GM18870 (cell line): ENCODE results near the gene MAP3K4.
A peak's percentile ranks its signal among the peaks of the same experiment; 100 is the strongest.

ENCODE experiments used
- ATAC-seq: cut with Tn5 transposase; IDR thresholded peaks from one replicate; pipeline ENCODE4 v1.9.1; 2021; ENCODE audit warnings: moderate library complexity; ENCODE audit not compliant: unreplicated experiment

The MAP3K4 gene

DNA sequence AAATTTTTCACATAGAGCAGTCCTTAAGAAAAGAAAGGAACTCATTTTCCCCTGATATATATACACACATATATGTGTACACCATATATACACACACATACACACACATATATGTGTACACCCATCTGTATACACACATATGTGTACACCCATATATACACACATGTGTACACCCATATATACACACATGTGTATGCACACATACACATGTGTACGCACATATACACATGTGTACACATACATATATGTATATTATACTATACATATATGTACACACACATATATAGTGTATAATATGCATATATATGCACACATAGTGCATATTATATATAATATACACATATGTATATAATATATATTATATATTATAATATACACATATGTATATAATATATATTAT is 9.1 kb downstream of the MAP3K4 start:
- ATAC-seq, result no peak

DNA sequence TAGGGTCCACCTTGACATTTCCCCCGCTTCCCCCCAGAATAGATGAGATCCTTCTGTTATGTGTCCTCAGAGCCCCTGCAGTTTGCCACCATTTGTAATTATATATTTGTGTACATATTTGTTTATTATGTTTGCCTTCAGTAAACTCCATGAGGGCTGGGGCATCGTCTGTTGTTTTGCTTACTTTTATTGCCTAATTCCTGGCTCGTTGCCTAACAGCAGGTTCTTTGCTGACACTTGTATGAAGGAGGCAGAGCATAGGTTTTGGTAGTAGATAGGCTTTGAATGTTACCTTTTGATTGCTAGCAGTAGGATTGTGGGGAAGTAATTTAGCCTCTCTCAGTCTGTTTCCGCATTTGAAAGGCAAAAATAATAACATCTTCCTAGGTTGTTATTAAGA is 9.9 kb downstream of the MAP3K4 start:
- no peak for ATAC-seq

DNA sequence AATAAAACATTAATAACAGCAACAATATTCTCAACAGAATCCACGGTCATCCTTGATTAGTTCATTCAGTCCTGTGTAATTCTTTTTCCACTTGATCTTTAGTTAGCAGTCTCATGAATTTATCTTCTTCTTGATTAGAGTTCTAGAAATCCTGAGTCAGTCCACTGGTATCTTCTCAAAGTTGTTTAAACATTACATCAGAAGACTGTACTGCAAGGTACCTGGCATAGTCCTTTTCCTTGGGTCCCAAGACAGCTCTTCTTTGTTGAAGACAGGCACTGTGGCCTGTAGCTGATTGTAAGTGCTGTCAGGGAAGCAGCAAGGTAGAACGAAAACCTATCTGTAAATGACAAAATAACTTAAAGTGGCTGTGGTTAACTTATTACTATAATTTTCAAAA is 11.8 kb downstream of the MAP3K4 start:
- ATAC-seq, result no peak

DNA sequence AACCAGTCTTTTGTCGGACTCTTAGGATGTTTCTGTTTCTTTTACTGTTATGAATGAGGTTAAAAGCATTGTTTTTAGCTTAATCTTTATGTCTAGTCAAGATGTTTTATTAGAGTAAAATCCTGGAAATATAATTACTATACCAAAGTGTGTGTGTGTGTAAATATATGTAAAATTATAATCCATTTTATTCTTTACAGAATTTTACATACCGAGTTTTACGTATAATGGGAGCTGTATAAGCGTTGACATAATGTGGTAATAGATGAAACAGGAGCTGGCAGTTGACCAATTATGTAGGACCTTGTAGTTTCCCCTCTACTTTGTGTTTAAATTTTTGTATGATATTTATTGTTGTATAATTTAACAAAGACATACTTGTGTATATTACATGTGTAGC is 16.7 kb downstream of the MAP3K4 start:
- ATAC-seq, result no peak

DNA sequence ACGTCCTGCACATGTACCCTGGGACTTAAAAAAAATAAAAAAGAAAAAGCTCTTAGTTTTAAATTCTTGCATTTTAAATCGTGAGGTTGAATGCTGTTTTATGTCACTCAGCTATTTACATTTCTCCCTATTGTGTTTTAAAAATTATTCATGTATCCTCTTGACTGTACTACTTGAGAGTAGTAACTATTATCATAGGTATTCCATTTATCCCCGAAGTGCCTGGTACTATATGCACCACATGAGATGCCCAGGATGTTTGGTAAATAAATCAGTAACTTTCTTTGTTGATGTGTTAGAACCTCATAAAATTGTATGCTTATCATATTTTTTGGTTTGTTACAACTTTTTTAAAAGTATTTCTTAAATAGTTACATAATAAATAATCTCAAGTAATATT is 18.4 kb downstream of the MAP3K4 start:
- no peak for ATAC-seq

DNA sequence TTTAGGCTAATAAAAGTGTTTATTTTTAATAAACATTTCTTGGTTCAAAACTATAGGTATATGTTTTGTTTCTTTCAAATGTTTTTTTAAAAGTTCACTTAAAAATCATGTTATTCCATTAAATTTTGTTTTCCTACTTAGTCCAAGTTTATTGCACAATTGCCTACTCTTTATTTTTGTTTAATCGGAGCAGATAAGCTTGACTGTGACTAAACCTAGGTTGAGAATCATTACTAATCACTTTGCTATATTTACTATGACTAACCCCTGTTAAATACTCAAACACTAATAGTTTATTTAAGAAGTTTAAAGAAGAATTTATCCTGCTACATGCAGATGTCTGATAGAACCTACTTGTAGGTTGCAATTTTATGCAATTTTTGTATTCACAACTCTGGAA is 18.8 kb downstream of the MAP3K4 start:
- no peak for ATAC-seq

DNA sequence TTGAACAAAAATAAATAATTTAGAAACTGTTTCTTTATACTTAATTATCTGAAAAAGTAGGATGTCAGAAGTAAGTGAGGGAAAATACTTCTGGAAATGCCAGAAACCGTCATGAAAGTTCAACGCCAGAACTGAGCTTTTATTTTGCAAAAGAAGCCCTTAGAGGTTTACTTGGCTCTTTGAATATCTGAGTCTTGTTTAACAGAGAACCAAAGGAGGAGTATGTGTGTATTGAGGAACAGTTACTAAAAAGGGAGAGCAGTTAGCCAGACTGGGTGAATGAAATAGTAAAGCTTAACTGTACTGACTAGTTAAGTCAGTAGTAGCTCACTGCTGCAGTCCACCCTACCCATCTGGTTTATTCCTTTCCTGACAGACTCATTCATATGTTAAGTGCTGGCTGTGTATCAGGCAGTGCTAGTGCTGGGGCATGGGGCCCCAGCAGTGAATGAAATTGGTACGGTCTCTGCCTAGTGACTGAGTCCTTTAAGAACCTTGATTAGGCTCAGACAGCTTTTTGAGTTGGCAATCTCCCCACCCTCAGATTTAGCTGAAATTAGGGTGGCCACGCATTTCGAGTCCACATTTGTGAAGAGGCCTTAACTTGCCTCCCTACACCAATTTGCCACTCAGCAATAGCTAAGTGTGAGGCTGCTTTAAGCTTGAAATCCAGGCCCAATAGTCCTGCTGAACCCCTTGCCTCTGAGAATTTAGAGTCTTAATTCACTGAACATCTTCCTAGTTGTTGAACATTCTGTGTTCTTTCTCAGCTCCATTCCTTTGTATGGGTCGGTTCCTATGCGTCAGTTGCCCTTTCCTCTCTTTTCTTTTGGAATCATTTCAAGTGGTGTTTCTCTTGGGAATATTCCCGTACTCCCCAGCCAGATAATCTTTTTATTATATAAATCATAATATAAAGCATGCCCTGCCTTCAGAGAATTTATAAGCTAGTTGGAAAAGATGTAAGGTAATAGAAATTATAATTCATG is 20.2 kb downstream of the MAP3K4 start:
- no peak for ATAC-seq

DNA sequence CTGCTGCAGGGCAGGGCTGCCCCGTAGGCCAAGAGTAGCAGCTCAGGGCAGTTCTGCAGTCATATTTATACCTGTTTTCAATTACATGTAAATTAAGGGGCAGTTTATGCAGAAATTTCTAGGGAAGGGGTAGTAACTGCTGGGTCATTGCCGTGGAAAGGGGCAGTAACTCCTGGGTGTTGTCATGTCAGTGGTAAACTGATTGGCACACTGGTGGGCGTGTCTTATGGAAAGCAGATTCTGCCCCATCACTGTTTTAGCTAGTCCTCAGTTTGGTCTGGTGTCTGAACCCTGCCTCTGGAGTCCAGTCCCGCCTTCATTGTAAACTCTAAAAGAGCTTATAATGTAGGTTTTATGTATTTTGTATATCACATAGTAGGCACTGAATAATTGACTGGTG is 22.1 kb downstream of the MAP3K4 start:
- ATAC-seq, result no peak

DNA sequence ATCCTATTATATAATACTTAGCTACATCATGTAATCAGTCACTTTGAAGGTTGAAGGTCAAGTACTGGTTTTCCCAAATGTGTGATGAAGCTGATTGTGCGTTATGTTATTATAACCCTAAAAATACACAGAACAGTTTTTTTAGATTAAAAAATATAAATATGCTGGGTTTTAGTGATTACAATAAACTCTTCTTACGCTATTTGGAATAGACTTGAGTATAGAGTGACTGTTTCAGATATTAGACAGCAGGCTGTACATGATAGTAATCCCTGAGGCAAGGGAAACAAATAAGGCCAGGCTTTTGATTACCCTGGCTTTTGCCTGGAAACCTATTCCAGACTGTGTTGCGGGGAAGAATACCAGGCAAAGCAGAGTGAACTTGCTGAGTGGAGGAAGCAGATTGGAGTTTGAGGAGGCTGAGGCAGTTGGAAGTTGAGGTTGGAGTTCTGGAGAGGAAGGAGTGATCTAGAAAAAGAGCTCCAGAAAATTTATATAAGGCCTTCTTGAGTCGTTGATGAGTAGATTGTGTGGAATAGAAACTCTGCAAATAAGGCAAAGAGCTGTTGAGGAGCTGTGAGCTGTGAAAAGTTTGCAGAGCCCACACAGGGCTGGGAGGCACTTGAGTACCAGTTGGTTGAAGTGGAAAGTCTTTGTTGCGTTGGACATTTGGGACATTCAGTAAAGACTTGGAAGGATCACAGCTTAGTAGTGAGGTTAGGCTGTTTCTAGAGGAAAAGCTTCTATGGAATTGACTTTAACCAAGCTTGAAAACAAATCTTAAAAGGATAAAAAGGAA is 26.4 kb downstream of the MAP3K4 start:
- ATAC-seq, result no peak

DNA sequence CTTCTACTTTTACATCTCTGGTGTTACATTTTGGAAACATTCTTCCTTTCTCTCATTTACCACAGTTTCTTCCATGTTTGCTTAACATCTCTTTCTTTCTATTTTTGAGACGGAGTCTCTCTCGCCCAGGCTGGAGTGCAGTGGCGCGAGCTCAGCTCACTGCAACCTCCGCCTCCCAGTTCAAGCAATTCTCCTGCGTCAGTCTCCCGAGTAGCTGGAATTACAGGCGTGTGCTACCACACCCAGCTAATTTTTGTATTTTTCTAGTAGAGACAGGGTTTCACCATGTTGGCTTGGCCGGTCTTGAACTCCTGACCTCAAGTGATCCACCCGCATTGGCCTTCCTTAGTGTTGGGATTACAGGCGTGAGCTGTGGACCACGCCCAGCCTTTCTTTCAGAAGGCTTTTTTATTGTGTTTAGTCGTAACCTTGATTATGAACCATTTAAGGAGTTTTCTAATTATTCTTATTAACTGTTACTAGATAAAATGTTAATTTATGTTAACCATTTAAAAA is 27.8 kb downstream of the MAP3K4 start:
- no peak for ATAC-seq

DNA sequence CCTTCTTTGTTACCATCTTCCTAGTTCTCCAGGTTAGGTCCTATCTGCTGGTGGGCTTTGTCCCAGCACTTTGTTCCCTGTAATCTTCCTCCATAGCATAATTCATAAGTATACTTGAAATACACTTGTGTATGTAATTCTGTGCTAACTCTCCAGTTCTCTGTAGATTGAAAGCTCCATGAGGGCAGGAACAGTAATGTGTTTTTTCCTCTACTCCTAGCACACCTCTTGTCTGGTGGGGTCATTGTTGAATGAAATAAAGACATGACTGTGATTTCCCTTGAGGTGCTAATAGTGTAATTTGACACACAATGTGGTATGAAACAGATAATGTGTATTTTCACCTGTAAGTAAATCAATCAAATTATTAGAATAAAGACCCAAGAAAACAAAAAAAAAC is 30.0 kb downstream of the MAP3K4 start:
- ATAC-seq, result no peak

DNA sequence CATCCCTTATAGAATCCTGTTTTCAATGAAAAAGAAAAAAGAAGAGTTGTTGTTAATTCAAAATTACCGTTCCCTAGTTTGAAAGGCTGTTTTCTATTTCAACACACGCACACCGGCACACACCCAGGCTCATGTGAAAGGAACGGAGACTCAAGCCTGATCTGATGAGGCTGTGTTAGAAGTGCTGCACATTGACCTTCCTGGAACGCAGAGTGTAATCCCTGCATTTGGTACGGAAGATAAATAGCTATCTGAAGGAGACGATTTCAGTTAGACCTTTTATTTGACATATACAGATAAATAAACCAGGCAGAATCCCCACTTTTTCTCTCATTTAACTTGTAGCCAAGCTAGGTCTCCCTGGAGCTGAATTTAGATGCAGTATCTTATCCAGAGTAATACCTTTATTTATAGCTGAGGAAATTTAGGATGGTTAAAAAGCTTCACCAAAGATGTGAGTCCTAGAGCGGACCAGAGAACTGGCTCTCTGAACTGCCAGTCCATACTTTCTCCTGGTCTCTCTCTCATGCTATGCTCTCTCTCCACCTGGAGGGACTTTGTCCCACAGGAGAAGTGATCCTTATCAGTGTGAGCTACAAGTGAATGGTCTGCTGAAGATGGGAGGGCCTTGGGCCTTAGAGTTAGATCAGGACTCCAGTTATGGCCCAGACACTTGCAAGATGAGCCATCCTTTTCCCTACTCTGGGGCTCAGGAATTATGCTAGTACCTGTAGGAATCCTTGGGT is 30.6 kb downstream of the MAP3K4 start:
- no peak for ATAC-seq

DNA sequence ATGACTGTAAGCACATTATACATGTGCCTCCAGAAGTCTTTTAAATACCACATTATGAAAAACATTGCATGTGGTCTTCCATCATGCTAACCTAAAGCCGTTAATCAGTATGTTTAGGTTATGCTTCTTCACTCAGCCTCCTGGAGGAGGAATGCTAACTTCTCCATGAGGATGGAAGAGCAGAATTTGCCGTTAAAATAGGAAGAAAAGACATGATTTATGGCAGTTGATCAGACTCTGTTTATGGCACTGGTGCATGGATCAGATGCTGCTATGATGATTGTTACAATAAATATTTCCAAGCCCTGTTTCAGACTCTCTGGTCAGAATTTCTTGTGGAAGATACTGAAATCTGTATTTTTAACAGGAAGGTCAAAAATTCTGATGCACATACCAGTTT is 31.7 kb downstream of the MAP3K4 start:
- no peak for ATAC-seq

DNA sequence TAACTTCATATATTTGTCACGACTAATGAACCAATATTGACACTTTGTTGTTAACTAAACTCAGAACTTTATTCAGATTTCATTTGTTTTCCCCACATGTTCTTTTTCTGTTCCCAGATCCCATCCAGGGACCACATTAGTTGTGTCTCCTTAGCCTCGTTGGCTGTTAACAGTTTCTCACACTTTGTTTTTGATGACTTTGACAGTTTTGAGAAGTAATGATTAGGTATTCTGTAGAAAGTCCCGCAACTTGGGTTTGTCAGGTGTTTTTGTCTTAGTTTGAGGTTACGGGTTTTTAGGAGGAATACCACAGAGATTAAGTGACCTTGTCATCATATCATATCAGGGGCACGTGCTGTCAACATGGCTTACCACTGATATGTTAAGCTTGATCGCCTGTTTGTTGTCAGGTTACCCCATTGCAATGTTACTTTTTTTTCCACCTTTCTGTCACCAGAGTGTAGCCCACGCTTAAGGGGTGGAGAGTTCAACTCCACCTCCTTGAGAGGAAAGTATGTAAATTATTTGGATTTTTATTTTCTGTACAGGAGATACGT is 32.9 kb downstream of the MAP3K4 start:
- ATAC-seq, result no peak

DNA sequence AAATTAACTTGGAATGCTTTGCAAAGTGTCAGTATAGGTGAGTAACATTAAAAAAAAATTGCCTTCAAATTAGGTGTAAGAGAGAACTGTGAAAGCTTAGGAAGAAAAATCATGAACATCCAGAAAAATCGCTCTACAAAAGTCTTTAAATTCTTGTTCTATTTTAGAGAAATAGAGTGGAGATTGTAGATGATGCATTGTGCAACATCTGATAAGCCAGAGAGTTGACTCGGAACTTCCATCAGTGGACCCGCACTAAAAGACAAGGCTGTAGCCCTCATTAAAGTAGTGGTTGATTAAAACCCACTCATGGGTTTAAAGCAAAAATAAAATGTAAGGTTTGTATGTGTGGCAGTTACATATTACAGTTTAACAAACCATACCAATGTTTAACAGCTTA is 35.8 kb downstream of the MAP3K4 start:
- ATAC-seq, result no peak

DNA sequence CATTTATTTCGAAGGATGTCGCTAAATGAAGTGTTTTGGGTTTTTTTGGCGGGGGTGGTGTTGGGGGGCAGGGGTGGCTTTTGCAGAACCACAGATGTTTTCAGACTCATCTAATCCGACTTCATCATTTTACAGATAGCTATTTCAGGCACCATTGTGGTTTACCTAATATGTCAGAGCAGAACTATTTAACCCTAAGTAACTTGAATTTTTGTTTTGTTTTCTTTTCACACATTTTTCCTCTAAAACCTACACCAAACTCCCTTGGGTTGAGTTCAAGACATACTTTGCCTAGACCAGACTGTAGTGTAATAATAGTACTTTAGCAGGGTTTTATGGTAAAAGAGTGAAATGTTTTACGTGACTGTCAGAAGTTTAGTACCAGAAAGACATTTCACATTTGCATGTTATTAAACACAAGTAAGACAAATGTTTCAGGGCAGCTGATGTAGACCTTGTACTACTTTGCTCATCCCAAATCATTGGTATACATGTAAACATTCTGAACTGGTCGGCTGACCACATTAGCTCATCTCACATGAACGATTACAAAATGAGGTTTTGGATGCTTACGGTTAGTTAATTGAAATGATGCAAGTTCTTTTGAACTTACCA is 37.7 kb downstream of the MAP3K4 start:
- ATAC-seq, result peak; percentile 83

DNA sequence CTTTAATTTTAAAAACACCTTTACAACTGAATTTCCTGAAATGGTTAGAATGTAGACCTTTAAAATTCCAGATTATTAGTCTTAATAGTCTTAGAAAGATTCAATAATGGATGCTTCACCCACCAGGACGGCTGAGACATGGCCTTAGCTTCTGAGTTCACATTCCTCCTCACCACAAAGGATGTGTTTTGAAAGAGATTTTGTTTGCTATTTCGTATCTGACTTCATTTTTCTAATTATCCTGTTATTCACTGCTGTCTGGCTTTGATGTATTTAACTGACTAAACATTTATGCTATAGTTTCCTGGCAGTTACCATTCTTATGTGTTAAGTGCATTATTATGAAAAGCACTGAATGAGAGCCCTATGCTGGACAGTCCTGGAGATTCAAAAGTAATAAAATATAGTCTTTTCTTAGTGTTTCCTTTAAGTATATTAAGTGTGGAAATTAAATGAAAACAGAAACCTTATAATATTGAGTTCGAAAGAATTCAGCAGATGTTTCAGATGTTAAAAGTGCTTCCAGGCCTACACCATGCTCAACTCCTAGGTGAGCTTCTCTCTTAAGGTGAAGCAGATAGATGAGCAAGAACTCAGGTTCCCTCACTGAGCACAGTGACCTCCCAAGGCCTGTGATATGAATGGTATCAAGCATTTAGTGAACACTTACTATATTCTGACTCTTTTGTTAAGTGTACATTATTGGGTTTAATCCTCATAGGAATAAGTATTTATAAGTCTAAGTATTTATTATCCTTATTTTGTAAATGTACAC is 40.3 kb downstream of the MAP3K4 start:
- no peak for ATAC-seq

DNA sequence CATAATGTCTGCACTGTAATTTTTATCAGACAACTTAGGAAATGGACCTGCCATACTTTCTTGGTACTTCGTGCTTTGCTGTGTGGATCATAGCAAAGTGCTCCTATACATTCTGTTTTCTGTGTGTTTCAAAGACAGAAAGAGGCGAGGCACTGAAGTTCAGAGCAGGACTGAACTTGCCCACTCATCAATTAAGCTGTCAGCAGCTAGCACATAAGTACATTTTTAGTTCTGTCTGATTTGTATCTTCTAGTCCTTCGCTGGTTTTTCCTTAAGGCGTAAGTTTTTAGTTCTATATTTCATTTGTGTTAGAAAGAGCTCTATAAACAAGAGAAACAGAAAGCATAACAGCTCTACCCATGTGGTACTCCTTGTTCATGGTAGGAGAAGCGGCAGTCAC is 42.1 kb downstream of the MAP3K4 start:
- ATAC-seq, result no peak

DNA sequence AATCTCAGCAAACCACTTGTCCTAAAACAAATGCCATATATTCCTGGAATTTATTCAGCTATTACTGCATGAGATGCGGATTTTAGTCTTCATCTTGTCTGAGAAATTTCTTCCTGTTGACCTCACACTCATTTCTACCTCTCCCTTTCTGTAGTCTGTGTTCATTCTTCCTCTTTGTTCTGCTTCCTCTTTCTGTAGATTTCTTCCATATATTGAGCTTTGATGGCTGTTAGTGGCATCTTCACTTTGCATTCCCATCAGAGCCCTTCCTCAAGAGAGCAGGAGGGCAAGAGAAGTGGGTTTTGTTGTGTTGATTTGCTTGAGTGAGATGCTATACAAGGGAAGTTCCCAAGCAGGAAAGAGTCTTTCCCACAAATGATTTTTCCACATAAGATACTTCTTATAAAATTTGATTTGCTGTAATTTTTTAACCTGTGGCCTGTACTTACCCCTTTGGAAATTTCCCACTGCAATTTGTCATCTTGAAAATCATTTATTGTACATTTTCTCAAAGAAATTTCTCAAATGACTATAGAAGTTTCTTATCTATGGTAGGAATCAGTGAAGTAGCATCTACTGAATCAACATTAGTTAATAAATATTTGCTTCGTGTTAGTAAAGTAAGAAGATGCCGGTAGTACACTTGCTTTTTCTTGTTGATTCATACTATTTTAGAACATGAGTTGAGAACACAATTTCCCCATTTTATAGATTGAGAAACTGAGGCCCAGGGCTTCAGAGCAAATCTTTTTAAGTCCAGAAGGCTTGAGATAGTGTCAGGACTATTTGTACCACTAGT is 43.8 kb downstream of the MAP3K4 start:
- ATAC-seq, result peak; percentile 30
